ENCODE results near the gene PTPRF. TPM values are rescaled to one million over a fixed set of nuclear protein-coding genes. Genes with fewer than 3 reads are reported as not detected.

Gene PTPRF
- total RNA-seq, 1 donor from 2014 or later, result 145 TPM

DNA sequence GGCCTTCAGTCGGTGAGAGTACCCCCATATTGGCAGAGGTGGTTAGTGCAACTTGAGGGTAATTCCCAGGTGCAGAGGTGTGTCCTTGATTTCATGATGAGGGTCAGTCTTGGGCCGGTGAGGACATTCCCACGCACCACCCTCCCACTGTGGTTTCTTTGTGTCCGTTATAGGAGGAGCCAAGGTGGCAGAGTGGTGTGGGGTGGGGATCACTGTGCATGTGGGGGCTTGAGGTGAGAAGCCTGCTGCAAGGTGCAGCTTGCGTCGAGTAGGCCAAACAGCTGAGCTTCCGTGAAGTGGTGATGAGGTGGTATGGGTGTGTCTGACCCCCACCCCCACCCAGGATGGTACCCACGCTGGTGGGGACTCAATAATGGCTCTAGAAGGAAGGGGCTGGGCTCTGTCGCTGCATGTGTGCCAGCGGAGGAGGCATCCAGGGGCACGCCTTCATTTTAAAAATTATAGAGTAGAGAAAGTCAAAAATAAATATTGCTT lies 6.2 kb downstream of the PTPRF start:
- no peak overlapping the region for H3K27ac Mint-ChIP-seq (ENCODE audit: unreplicated experiment)
- peaks cover 20% of the 10 kb centered on the region for H3K36me3 Mint-ChIP-seq (ENCODE audit: low read depth, unreplicated experiment)
- no peak for TF ChIP-seq CTCF (IDR thresholded peaks at IDR 0.05; ENCODE audit: unreplicated experiment)
- H3K9me3 Mint-ChIP-seq (ENCODE audit: unreplicated experiment), result no peaks in the 10 kb centered on the region
- H3K4me1 Mint-ChIP-seq (ENCODE audit: unreplicated experiment), result peaks cover 46% of the 10 kb centered on the region
- H3K4me3 Mint-ChIP-seq (ENCODE audit: unreplicated experiment), result no peak overlapping the region
- H3K27me3 Mint-ChIP-seq (ENCODE audit: unreplicated experiment), result peaks cover 13% of the 10 kb centered on the region
- DNase-seq (ENCODE audit: low spot score), result no peak

- DNase-seq (ENCODE audit: low spot score), result no peak
- peaks cover 12% of the 10 kb centered on the region for H3K27me3 Mint-ChIP-seq (ENCODE audit: unreplicated experiment)
- H3K4me1 Mint-ChIP-seq (ENCODE audit: unreplicated experiment), result peaks cover 41% of the 10 kb centered on the region
- H3K36me3 Mint-ChIP-seq (ENCODE audit: low read depth, unreplicated experiment), result peaks cover 20% of the 10 kb centered on the region
- H3K4me3 Mint-ChIP-seq (ENCODE audit: unreplicated experiment), result no peak overlapping the region
- H3K27ac Mint-ChIP-seq (ENCODE audit: unreplicated experiment), result peak overlapping the region; percentile 28
- no peaks in the 10 kb centered on the region for H3K9me3 Mint-ChIP-seq (ENCODE audit: unreplicated experiment)
- no peak for TF ChIP-seq CTCF (IDR thresholded peaks at IDR 0.05; ENCODE audit: unreplicated experiment)
These were observed 6.9 kb downstream of the PTPRF start for GRCh38 chr1:43537423-43538142.

GRCh38 chr1:43538143-43538487 lies 7.4 kb downstream of the PTPRF start:
- TF ChIP-seq CTCF (IDR thresholded peaks at IDR 0.05; ENCODE audit: unreplicated experiment), result no peak
- Mint-ChIP-seq H3K4me1 (ENCODE audit: unreplicated experiment) (peaks cover 36% of the 10 kb centered on the region), H3K27me3 (ENCODE audit: unreplicated experiment) (peaks cover 9% of the 10 kb centered on the region), H3K36me3 (ENCODE audit: low read depth, unreplicated experiment) (peaks cover 16% of the 10 kb centered on the region), H3K9me3 (ENCODE audit: unreplicated experiment) (no peaks in the 10 kb centered on the region), H3K27ac (ENCODE audit: unreplicated experiment) (no peak overlapping the region), H3K4me3 (ENCODE audit: unreplicated experiment) (no peak overlapping the region)
- DNase-seq (ENCODE audit: low spot score), result no peak

- peaks cover 29% of the 10 kb centered on the region for H3K4me1 Mint-ChIP-seq (ENCODE audit: unreplicated experiment)
- peak overlapping the region; percentile 28 for H3K4me3 Mint-ChIP-seq (ENCODE audit: unreplicated experiment)
- no peak for DNase-seq (ENCODE audit: low spot score)
- H3K36me3 Mint-ChIP-seq (ENCODE audit: low read depth, unreplicated experiment), result peaks cover 20% of the 10 kb centered on the region
- H3K27ac Mint-ChIP-seq (ENCODE audit: unreplicated experiment), result peak overlapping the region; percentile 46
- no peak for TF ChIP-seq CTCF (IDR thresholded peaks at IDR 0.05; ENCODE audit: unreplicated experiment)
- H3K9me3 Mint-ChIP-seq (ENCODE audit: unreplicated experiment), result no peaks in the 10 kb centered on the region
- peaks cover 9% of the 10 kb centered on the region for H3K27me3 Mint-ChIP-seq (ENCODE audit: unreplicated experiment)
These were observed 8.3 kb downstream of the PTPRF start for GRCh38 chr1:43538969-43539368.

DNA sequence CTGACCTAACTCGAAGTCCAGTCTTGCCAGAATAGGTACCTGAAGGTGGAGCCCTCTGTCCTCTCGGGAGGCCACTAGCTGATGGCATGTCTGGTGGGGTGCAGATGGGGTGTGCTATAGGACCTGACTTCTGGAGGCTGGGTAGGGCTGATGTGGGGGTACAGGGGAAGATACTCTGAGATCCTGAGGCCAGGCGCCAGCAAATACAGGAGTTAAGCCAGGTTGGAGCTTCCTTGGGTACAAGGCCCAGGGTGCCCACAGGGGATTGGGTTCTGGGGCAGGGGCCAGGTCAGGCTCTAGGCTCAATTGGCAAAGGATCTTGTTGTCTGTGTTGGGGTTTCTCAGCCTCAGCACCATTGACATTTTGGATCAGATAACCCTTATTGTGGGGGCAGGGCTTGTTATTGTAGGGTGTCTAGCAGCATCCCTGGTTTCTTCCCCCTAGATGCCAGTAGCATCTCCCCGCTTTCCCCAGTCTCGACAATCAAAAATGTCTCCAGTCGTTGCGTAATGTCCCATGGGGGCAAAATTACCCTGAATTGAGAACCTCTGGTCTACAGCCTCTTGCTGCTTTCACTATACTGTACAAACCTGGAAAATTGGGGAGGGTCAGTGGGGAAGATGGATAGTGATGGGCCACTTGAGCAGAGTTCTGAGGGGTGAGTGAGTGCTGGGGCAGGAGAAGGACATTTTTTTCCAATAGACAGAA lies 9.2 kb downstream of the PTPRF start:
- TF ChIP-seq CTCF (IDR thresholded peaks at IDR 0.05; ENCODE audit: unreplicated experiment), result no peak
- peaks cover 25% of the 10 kb centered on the region for H3K36me3 Mint-ChIP-seq (ENCODE audit: low read depth, unreplicated experiment)
- H3K9me3 Mint-ChIP-seq (ENCODE audit: unreplicated experiment), result no peaks in the 10 kb centered on the region
- no peak overlapping the region for H3K27ac Mint-ChIP-seq (ENCODE audit: unreplicated experiment)
- no peak for DNase-seq (ENCODE audit: low spot score)
- peaks cover 10% of the 10 kb centered on the region for H3K27me3 Mint-ChIP-seq (ENCODE audit: unreplicated experiment)
- peak overlapping the region; percentile 25 for H3K4me3 Mint-ChIP-seq (ENCODE audit: unreplicated experiment)
- H3K4me1 Mint-ChIP-seq (ENCODE audit: unreplicated experiment), result peaks cover 25% of the 10 kb centered on the region
